ENCODE measurements around the gene SYNGR1. TPM values are rescaled to one million over a fixed set of nuclear protein-coding genes. Genes with fewer than 3 reads are reported as not detected.

Gene SYNGR1
- total RNA-seq, 1 experiment from 2014 or later, result 17.8 TPM

- H3K4me3 ChIP-seq (ENCODE audit: low read depth in 2 of 2, low read length in 2 of 2), result no peak overlapping the region
- POLR2A ChIA-PET, result interaction anchor here (0.6 kb wide), 1 partner anchor 66 kb away, joined by 6 read pairs; no protein-coding TSS in a partner anchor
- intact Hi-C loops (cut with micrococcal nuclease; ENCODE audit: unreplicated experiment), result loop anchor here (2.0 to 5.0 kb wide), 2 partner anchors 59 to 138 kb away; no protein-coding TSS in a partner anchor
- TF ChIP-seq SIN3A (IDR thresholded peaks at IDR 0.05; ENCODE audit: borderline replicate concordance, insufficient read depth, low read depth, low read length) (0 out of 2 replicates have a peak, but pooled peaks have one; percentile 39), CTCF (IDR thresholded peaks at IDR 0.05) (no peak), POLR2AphosphoS5 (IDR thresholded peaks at IDR 0.05; ENCODE audit: low read depth, low read length) (no peak)
- H3K36me3 ChIP-seq (ENCODE audit: control insufficient read depth, insufficient read depth, low read length), result peaks cover 2% of the 10 kb centered on the region
- CTCF ChIA-PET, result interaction anchor here (0.6 to 1.2 kb wide), 4 partner anchors 32 to 140 kb away, joined by 3 to 6 read pairs (median 3); no protein-coding TSS in a partner anchor
- in situ Hi-C loops (cut with HindIII; ENCODE audit: low pct_unique_long_range_greater_than_20kb, low sequenced_read_pairs), result no loop called here
- no peaks in the 10 kb centered on the region for H3K27me3 ChIP-seq (ENCODE audit: control insufficient read depth, insufficient read depth, low read length)
- ATAC-seq (peak; percentile 17), DNase-seq (ENCODE audit: low read depth, low spot score) (no peak)
- no peaks in the 10 kb centered on the region for H3K9me3 ChIP-seq (ENCODE audit: control insufficient read depth, insufficient read depth, low read depth, low read length)
- H3K27ac ChIP-seq (ENCODE audit: low read length), result peak overlapping the region; percentile 85
- no TSS peak for BruUV-seq (replicated peaks)
- peaks cover 68% of the 10 kb centered on the region for H3K4me1 ChIP-seq (ENCODE audit: control insufficient read depth, insufficient read depth, low read length)
These were observed 39.7 kb upstream of the SYNGR1 start for GRCh38 chr22:39309881-39310714.

GRCh38 chr22:39311592-39312400 is 38.0 kb upstream of the SYNGR1 start:
- POLR2A ChIA-PET, result no interaction called here
- Histone ChIP-seq H3K4me1 (ENCODE audit: control insufficient read depth, insufficient read depth, low read length) (peaks cover 72% of the 10 kb centered on the region), H3K4me3 (ENCODE audit: low read depth in 2 of 2, low read length in 2 of 2) (no peak overlapping the region), H3K36me3 (ENCODE audit: control insufficient read depth, insufficient read depth, low read length) (peaks cover 7% of the 10 kb centered on the region), H3K27me3 (ENCODE audit: control insufficient read depth, insufficient read depth, low read length) (no peaks in the 10 kb centered on the region), H3K9me3 (ENCODE audit: control insufficient read depth, insufficient read depth, low read depth, low read length) (no peaks in the 10 kb centered on the region), H3K27ac (ENCODE audit: low read length) (peak overlapping the region; percentile 71)
- TF ChIP-seq REST (IDR thresholded peaks at IDR 0.05; ENCODE audit: insufficient read depth in 1 of 2, low read depth in 2 of 2, low read length in 1 of 2) (no peak), CTCF (IDR thresholded peaks at IDR 0.05) (no peak), TCF7L2 (IDR thresholded peaks at IDR 0.05; ENCODE audit: low read depth, low read length) (no peak), POLR2AphosphoS5 (IDR thresholded peaks at IDR 0.05; ENCODE audit: low read depth, low read length) (peak; percentile 44)
- BruUV-seq (replicated peaks), result no TSS peak
- DNase-seq (ENCODE audit: low read depth, low spot score) (no peak), ATAC-seq (peak; percentile 29)
- CTCF ChIA-PET, result interaction anchor here (0.7 to 1.2 kb wide), 2 partner anchors 8 to 142 kb away, joined by 3 read pairs; no protein-coding TSS in a partner anchor
- in situ Hi-C loops (cut with HindIII; ENCODE audit: low pct_unique_long_range_greater_than_20kb, low sequenced_read_pairs) (no loop called here), intact Hi-C loops (cut with micrococcal nuclease; ENCODE audit: unreplicated experiment) (loop anchor here (2.0 to 5.0 kb wide), 2 partner anchors 61 to 139 kb away; no protein-coding TSS in a partner anchor)
